Measurements from ENCODE around the gene ASB4.
"Not testable (repeated sequence)": the region's sequence is repeated elsewhere in the genome, so short reads cannot be mapped to it uniquely, and the experiment has no call there.

Gene ASB4

DNA sequence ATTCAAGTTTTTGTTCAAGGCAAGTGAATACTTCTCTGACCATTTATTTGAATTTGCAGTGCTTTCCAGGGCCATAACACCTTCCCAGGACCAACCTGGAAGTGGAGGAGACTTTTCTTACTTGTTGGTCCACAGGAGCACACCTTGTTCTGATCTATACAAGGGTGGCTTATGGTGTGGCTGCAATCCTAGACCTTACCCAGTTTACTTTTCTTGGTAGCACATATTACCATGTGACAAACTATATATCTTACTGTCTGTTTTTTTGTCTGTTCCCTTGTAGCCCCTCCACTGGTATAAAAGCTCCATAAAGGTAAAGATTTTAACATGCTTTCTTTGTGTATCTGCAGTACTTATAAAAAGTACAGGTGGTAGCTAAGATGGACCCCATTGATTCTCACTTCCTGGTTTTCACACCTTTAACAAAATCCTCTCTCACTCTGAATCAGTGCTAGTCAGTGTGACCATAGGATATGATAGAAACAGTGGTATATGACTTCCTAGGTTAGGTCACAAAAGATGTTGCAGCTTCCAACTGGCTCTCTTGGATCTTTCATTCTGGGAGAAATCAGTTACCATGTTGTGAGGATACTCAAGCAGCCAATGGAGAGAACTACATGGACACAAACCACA lies 5.6 kb upstream of the ASB4 start:
- DNase-seq (ENCODE audit: low read depth) = no peak

DNA sequence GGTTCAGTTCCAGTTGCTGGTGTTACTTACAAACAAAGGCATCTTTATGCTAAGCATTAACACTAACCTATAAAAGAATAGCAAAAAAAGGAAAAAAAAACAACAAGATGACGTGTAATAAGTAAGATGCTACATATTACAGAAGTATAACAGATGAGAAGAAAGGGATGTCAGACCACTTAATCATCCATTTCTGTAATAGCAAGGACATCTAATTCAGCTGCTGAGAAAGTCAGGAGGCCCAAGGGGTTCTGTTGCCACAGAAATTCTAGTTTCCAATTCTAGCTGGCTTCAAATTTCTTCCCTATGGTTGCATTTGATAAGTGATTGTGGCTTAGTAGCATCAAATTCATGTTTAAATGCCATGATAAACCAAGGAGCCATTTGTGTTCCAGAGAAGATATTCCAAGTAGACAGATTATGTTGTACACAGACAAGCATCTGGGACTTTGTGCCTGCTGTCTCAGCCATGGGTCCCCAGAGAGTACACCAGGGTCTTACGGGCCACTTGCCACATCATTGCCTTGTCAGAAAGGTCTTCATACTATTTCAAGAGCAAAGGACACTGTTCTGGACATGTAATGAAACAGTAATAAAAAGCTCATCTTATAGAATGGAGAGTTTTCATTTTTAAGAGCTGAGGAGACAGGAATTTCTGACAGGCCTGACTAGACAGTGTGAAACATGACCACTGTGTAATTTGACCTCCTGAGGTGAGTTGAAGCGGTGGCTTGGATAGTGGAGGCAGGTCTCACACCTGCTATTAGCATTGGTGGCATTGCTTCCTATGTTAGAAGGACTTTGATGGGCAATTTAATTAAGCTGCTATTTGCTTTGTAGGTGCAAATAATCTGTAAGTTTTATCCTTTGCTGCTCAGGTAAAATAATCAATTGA lies 4.2 kb upstream of the ASB4 start:
- DNase-seq (ENCODE audit: low read depth) = no peak

DNA sequence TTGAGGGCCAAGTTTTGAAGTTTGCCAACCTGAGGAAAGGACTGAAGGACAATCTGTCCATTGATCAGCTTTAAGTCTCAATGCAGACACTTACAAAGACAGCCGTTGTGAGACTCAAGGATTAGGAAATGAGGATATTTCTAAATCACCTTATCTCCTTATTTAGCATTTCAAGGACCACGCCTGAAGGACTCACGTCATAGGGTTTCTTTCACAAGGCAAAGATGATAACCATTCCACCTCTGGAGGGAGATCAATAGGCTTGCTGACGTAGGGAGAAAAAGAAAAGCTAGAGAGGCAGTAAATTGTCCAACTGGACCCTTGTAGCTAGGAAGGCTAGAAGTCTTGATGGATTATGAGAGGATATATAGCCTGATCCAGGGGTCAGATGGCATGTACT lies 3.3 kb upstream of the ASB4 start:
- no peak for DNase-seq (ENCODE audit: low read depth)

DNA sequence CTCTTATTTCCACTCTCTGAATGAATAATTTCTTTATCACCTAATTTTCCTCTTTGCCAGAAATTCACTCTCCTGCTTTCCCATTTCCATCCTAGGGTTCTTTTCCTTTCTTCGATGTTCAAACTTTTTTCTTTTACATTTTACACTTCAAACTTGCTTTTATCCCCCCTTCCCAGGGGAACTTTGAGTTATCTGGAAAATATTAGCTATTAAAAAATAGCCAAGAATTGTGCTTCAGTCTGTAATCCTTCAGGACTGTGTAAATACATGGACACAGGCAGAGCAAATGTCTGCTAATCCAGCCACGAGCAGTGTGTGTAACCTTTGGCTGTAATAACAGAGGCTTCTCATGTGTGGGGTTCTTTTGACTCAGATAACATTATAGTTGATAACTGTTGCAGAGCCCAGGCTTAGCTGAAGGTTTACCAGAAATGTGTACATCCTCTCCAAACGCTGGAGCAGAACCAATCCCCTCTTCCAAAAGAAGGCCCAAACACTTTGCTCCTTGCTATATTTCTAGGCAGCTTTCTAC lies 4.6 kb downstream of the ASB4 start:
- DNase-seq (ENCODE audit: low read depth) = no peak

DNA sequence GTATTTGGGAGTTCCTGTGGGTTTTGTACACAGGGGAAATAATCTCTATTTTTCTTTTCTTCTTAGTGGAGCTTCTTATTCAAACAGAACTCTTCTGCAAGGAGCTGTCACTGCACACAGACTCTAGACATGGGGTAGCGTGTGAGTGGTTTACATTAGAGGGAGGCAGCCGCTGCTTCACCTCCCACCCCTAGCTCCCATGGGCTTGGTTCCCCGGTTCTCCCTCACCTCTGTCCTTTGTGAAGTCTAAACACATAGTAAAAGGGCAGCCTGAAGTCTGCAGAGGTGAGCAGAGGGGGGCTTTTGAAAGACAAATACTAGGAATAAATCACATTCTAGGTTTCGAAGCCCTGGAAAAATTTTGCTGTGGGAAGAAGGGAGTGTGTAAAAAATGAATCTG lies 5.5 kb downstream of the ASB4 start:
- no peak for DNase-seq (ENCODE audit: low read depth)

DNA sequence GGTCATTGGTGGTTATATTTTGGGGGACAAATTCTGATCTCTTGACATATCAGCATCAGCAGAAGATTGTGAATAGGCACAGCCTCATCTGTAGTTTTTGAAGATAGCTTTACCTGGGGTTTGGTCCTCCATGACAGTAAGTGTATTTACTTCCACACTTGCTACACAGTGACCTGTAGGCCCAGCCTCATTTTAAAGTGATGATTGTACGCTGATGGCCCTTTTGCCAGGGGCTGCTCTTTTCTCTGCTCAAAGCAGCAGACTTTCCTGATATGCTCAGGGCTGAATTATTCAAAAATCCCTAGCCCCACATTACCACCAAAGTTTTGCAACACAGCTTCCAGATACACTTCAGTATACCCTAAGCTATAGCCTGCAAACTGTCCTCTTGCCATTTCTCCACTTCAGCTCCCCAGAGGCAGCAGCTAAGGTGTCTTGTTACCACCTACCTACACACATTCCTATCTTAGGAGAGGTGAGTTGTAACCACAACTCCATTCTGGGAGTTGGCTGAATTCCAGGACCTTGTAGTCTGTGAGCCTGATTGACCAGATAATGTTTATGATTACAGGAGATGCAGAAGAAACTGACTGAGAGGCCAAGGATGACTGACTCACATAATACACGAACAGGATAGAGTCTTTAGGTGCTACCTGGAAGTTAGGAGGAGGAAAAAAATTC lies 6.0 kb downstream of the ASB4 start:
- no peak for DNase-seq (ENCODE audit: low read depth)

DNA sequence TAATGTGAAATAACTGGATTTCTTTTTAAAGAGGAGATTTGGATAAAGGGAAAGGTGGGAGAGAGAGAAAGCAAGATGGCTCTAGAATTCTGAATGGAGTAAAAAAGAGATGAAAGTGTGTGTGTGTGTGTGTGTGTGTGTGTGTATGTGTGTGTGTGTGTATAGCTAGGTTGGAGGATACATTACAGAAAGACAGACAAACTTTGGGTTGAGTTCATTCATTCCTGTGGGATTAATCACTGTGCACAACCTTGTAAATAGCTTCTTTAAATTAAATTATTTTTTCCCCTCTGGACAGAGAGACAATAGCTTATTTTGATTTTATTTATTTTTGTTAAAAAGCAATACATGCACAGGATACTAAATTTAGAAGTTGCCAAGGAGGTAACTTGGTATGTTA lies 7.5 kb downstream of the ASB4 start:
- peak; percentile 57 for DNase-seq (ENCODE audit: low read depth)

DNA sequence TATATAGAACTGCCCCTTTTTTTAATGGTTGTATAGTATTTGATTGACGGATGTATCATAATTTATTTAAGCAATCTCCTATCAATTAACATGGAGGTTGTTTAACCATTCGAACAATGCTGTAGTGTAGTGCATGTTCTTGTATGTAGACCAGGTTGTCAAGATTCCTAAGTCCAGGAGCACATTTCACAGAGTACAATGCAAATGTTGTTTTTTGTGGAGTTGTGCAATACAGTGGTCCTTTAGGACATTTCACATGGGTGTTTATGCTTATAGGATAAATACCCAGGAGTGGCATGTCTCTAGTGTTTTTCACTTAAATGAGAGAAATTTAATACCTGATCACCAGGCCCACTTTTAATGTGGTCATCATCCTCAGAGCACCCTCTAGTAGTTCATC lies 8.1 kb downstream of the ASB4 start:
- no peak for DNase-seq (ENCODE audit: low read depth)

DNA sequence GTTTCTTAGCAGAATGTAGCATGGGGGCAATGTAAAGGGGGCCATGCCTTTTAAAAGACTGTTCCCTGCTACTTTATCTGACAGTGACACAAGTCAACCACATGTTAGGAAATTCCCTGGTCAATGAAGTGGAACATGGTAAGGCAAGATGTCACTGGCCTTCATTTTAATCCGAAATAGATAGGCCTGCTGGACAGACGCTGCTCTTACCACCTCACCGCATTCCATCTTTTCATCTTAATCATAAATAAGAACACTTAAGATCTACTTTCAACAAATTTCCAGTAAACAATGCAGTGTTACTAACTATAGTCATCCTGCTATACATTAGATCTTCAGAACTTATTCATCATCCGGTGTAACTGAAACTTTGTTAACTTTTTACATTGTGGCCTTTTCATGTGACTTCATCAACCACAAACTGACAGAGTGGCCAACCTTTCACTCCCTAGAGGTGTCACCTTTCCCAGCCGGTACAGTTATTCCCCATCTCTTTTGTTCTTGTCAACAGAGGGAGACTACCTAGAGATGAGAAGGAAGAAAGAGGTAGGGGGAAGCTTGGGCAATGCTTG lies 15.6 kb downstream of the ASB4 start:
- peak; percentile 18 for DNase-seq (ENCODE audit: low read depth)

DNA sequence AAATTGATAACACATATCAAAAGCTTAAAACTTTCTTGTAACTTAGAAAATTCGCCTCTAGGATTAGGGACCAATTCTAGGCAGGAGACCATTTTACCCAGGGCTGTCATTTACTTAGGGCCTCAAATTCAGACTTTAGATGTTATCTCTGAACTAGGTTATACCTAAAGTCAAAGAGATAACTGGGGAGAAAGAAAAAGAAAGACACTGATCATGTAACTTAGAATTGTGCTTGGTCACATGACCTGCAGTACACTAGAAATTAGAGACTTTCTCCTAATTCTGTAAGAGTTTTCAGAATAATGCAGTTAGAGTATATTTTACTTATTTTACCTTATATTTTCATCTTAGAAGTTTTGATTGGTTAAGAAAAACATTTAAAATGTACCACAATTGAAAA lies 16.7 kb downstream of the ASB4 start:
- no peak for DNase-seq (ENCODE audit: low read depth)

DNA sequence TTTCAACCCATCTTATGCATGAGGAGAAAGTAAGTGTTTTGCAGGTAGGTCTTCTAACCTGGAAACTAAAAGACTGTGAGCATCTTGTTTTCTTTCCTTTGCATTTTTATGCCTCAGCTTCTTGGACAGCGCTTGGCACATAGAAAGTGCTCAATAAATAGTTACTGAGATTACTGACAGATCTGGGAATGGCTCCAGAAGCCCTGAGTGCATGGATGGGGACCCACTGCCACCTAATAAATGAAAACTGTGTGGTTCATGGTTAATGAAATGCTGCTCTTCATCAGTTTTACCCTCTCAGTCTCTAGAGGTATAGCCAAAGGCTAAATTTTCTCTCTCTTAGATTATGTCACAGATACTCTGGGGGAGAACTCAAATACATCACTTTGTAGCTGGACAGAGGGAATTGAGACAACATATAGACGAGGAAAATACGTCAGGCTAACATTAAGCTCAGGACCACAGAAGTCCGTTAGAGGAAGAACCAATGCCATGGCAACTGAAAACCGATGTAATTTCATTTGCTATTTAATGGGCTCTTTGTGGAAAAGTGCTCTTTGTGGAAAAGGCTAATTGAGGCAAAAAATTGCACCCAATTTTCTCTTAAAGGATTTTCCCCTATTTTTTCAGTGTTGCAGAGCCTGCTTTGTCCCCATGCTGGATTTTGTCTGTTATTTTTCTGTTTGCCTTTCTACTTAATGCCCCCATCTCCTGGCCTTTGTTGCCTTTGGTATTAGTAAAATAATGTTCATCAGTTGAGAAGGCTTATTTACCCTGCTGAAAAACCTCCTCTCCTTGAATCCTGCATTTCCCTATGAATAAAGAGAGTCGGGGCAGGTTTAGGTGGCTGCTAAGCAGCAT lies 17.8 kb downstream of the ASB4 start:
- no peak for DNase-seq (ENCODE audit: low read depth)

DNA sequence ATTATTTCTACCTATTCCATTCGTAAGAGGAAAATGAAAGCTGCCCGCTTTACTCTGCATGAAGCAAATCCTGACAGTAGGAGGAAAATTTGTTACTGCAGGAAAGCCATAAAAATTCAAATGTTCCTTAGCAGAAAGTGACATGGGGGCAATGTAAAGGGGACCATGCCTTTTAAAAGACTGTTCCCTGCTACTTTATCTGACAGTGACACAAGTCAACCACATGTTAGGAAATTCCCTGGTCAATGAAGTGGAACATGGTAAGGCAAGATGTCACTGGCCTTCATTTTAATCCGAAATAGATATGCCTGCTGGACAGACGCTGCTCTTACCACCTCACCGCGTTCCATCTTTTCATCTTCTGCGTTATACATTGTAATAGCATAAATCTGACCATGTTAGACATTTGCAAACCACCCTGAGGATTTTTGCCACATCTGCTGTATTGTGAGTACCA lies 18.4 kb downstream of the ASB4 start:
- DNase-seq (ENCODE audit: low read depth) = not testable (repeated sequence)

DNA sequence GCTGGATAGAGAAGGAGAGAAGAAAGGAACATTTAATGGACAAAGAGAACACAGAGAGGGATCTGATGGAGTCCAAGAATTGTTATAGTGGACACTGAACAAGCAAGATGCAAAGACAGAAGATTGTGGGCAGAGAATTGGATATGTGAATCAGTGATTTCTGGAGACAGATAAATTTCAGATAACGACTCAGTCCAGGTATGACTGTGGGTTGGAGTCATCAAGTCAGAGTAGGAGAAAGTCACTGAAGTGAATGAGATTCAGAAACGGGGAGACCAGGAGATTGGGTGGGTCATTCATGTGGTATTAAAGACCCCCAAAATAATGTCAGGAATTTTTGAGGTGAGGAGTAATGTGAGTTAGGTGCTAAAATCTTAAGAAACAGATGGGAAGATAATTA lies 23.0 kb downstream of the ASB4 start:
- DNase-seq (ENCODE audit: low read depth) = no peak

DNA sequence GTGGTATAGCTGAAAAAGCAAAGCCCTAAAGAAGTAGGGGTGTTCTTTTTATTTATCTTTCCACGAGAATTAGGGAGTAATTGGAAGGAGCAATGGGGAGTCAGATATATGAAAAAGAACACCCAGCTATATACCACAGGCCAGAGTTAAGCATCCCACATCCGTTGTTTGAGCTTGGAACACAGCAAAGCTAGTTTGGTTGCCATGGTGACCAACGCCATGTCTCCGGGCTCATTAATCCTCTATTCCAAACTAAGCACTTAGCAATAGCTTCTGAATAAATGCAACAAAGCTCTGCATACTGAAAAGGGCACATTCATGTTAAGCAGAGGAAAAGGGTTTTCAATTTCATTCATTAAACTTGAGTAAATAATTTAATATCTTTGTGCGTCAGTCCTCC lies 23.5 kb downstream of the ASB4 start:
- DNase-seq (ENCODE audit: low read depth) = peak; percentile 69

DNA sequence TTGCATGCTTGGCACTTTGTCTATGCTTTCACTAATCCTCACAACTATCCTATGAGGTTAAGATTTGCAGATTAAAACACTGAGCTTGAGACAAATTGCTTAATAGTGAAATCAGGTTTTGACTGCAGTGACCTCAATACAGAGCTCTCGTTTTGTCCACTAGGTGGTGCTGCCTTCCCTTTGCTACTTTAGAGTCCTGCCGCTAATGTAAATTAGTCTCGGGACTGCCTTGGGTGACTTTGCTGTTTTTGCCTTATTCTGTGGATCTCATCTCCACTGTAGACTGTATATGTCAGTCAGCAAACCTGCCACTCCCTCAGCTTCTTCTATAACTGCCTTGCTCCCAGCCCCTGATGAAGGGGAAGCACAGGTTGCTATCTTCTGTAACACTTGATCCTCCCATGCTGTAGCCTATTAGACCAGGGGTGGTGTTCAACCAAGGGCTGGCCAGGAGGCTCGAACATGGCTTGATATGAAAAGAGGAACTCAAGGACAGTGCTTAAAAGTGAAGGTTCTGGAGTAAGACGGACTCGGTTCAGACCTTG lies 26.0 kb downstream of the ASB4 start:
- DNase-seq (ENCODE audit: low read depth) = peak; percentile 70

DNA sequence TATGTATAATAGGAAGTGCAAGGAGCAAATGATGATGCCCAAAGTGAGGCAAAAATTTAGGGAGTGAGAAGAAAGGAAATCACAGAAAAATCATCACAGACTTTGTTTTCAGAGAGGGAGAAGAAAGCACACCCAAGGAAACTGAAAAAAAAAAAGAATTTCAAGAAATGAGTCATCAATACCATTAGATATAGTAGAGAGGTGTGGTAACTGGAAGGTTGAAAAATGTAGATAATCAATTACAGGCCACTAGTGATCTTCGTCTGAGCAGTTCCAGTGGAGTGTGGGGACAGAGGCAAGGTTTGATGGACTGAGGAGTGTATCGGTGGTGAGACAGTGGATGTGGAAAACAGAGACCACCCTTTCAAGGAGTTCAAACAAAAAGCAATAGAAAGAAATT lies 31.7 kb downstream of the ASB4 start:
- DNase-seq (ENCODE audit: low read depth) = no peak

DNA sequence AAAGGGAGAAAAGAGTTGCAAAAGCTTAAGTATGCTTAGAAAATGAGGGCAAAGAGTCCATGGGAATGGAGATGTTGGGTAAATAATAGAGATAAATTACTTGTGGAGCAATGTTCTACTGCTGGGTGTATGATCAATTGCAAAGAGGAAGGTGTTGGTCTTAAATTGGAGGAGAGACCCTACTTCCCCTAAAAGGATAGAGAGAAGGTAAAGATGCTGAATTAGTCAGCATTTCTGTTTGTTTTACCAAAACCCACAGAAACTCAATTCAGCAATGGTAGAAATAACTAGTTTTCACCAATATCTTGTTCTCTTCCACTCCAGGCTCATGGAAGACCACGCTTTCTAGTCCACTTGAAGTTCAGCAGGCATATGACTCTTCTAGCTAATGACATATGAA lies 32.1 kb downstream of the ASB4 start:
- DNase-seq (ENCODE audit: low read depth) = no peak

DNA sequence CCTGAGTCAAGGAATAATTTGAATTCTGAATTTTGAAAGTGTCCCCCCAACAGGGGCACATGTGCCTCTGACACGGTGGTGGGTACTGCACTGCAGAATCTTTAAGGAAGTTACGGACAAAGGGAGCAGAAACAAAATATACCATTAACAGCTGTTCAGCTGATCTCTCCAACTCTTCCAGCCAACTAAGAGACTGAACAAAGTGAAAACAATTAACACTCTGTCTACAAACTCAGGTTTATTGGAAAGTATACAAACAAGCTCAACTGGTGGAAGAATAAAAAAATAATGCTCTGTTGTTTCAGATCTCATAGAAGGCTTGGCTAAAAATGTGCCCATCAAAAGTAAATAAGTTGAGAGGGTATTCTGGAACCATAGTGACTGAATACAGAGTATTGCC lies 34.4 kb downstream of the ASB4 start:
- DNase-seq (ENCODE audit: low read depth) = no peak

DNA sequence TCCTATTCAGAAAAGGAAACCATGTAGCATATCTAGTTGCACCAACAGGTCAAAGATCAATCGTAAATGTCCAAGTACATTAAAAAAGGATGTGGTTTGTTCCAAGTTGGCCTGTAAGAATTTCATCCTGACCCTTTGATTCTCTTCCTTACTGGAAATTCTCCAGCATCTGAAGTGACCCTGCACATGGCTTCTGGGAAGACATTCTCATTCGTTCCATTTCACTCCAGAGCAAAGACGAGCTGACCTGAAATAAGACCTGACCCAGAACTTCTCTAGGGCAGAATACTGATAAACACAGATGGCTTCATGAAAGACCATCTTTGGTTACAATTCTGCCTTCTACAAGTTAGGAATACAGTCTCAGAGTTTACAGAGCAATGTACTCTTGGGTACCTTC lies 39.8 kb downstream of the ASB4 start:
- peak; percentile 3 for DNase-seq (ENCODE audit: low read depth)

DNA sequence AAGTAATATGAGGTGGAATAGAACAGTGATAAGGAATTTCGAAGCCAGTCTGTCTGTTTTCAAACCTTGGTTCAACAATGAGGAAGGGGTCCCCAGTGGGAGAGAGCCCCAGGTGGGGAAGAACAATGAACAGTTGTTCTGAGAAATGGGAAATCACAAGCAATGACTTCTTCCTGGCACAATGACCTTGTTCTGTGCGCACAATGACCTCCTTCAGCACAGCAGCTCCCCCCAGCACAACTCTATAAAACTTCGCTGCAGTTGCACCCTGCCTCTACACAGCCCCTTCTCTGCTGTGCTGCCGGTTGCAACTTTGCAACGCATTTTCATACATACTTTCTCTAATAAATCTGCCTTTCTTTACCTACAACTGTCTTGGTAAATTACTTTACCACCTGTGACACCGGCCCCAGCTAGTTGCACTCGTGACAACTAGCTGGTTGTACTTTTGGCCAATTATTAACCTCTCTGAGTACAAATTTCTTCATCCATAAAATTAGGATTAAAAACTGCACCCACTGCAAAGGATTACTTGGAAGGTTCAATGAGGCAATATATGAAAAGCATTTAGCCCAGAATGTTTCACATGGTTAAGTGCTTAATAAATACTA lies 40.5 kb downstream of the ASB4 start:
- DNase-seq (ENCODE audit: low read depth) = no peak
